ENCODE measurements around the gene ZNF846.
"Not testable (repeated sequence)": the region's sequence is repeated elsewhere in the genome, so short reads cannot be mapped to it uniquely, and the experiment has no call there.

Gene ZNF846

DNA sequence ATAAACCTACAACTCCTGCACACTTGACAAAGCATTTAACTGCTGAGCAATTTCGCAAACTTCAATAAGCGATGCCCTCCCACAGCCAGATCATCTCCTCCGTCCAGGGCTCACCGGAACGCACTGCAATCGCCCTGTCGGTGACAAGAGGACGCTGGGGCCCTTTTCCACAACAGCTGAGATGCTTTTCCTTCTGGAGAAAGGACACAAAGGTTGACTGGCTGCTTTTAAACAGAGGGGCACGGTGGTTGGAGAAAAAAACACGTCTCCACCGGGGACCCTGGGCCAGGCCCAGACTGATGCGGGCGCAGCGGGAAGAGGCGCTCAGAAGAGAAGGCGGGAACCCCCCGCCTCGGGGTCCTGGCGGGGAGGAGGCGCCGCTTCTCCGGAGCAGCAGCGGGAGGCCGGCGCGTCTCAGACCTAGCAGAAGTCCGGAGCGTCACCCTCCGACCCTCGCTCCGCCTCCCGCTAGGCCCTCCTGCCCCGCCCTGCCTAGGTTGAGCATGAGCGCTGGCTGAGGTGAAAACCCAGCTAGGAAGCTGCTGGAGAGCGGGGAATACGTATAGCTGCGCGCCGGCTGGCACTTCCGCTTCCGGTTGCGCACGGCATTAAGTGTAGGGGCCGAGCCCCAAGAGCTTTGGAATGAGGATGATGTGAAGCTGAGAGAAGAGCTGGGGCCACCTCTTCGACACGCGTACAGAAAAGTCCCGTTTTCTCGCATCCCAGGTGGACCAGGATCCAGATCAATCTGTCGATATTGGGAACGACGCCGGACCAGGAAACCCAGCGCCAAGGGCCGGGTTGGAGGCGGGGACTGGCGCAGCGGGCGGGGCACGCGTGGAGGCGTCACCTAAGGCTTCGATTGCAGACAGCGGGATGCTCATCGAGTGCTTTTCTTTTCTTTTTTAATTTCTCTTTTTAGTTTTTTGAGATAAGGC lies at the start of gene ZNF846:
TSS of gene ZNF846 (minus strand) at position 564 of the 938 bp plus-strand sequence. CDS start 3,788 bp downstream, outside the sequence.
- FAIRE-seq, result no peak

DNA sequence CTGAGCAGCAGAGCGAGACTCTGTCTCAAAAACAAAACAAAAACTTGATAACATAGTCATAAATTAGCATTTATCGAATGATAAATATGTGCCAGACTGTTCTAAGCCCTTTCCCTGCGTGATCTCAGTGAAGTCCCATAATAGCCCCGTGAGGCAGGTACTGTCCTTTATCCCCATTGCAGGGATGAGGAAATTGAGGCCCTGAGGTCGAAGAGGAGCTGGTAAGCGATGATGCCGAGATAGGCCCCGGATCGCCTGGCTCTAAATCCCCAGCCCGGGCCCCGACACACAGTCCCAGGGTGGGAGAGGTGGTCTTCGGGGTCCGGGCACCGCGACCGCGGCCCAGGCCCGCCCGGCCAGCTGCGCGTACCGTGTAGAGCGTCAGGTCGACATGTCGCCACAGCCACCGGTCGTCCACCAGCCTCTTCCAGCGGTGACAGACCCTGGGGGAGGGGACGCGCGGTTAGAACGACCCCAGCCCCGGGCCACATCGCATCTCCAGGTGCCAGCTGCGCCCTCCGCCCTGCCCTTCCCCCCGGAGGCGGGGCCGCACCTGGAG lies 49.7 kb upstream of the ZNF846 start:
- no peak for FAIRE-seq

DNA sequence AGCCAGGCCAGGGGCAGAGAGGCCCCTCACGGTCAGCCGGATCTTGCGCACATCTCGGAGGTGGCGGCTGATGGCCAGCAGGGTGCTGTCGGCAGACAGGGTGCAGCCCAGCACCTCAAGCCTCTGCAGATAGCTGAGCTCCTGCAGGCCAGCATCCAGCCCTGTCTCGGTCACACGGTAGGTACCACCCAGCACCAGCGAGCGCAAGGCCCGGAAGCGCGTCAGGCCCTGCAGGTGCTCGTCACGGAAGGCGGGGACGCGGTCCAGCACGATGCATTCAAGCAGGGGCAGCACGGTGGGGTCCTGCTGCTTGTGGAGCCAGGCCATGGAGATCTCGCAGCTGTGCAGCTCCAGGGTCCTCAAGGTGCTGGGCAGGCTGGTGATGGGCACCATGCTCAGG lies 42.6 kb upstream of the ZNF846 start:
- no peak for FAIRE-seq

- FAIRE-seq, result no peak
Observed at GRCh38 chr19:9808855-9809824, 40.6 kb upstream of the ZNF846 start.

GRCh38 chr19:9806803-9807202 lies 38.3 kb upstream of the ZNF846 start:
- FAIRE-seq, result no peak

GRCh38 chr19:9801976-9802375 lies 33.4 kb upstream of the ZNF846 start:
- no peak for FAIRE-seq

GRCh38 chr19:9799162-9799561 lies 30.6 kb upstream of the ZNF846 start:
- no peak for FAIRE-seq

- no peak for FAIRE-seq
Observed at GRCh38 chr19:9797871-9798270, 29.3 kb upstream of the ZNF846 start.

DNA sequence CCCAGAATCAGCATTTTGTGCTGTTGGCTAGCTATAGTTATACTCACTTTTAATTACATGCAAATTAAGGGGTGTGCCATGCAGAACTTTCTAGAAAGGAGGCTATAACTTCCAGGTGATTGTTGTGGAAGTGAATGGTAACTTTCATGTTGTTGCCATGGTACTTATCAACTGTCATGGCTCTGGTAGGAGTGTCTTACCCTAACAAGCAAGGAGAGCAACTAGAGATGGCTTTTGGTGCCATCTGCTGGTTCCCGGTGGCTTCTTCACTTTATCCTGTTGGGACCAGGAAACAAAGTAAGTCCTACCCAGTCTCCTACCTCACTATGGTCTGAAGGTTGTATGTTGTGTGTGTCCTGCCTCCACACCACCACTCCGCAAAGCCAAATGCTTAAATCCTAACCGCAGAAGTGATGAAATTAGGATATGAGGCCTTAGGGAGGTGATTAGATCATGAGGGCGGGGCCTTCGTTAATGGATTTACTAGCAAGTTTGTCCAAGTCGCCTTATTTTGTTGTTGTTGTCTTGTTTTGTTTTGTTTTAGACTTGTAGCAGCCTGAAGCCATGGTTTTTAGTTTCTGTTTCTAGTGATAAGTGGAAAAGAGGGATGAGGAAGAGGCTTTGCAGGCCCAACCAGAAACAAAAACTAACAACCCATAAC lies 27.7 kb upstream of the ZNF846 start:
- FAIRE-seq, result peak; percentile 99

DNA sequence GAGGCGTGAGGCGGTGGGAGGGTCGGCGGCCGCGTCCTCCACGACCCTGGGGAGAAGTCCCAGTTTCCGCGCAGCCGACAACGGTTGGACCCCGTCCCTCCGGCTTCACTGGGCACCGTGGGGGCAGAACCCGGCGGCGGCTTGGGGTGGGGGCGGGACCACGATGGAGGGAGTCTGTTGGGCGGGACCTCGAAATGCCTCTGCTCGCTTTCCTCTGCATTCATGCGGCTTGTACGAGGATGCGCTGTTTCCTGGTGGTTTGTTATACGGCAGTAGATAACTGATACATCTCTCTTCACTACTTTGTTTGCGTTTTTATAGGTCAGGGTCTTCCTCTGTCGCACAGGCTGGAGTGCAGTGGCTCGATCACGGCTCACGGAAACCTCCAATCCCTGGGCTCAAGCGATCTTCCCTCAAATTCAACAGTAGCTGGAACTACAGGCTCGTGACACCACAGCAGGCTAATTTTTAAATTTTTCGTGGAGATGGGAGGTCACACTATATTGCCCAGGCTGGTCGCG lies 24.6 kb upstream of the ZNF846 start:
- no peak for FAIRE-seq

DNA sequence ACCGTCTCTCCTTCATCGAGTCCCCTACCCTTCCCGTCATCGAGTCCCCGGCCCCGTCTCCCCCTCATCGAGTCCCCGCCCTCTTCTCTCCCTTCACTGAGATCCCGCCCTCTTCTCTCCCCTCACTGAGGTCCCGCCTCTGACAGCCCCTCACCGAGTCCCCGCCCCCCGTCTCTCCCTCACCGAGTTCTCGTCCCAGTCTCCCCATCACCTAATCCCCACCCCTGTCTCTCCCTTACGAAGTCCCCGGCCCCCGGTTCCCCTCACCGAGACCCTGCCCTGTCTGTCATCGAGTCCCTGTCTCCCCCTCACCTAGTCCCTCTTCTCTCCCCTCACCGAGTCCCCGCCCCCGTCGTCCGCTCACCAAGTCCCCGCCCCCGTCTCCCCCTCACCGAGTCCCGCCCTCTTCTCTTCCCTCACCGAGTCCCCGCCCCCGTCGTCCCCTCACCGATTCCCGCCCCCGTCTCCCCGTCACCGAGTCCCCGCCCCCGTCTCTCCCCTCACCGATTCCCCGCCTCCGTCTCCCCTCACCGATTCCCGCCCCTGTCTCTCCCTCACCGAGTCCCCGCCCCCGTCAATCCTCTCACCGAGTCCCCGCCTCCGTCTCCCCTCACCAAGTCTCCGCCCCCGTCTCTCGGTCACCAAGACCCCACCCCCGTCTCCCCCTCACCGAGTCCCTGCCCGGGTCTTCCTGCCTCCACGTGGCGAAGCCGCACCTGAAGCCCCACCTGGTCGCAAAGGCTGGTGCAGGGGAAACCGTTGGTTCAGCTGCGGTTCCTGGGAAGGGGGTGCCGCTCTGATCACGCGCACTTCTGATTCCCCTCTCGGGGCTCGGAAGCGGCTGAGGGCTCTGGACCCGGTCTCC lies 23.9 kb upstream of the ZNF846 start:
- no peak for FAIRE-seq

DNA sequence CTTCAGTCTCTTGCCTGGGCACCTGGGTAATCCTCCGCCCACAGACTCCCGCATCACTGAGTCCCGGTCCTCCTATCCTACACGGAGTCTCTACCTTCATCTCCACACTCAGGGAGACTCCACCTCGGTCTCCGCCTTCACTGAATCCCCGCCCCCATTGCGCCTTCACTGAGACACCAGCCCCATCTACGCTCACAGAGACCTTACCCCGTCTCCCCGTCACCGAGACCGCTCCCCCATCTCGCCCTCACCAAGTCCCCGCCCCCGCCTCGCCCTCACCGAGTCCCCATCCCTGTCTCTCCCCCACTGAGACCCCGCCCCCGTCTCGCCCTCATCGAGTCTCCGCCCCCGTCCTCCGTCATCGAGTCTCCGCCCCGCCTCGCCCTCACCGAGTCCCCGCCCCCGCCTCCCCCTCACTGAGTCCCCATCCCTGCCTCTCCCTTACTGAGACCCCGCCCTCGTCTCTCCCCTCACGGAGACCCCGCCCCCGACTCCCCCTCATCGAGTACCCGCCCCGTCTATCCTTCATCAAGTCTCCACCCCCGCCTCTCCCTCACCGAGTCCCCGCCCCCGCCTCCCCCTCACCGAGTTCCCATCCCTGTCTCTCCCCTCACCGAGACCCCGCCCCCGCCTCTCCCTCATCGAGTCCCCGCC lies 23.1 kb upstream of the ZNF846 start:
- no peak for FAIRE-seq

DNA sequence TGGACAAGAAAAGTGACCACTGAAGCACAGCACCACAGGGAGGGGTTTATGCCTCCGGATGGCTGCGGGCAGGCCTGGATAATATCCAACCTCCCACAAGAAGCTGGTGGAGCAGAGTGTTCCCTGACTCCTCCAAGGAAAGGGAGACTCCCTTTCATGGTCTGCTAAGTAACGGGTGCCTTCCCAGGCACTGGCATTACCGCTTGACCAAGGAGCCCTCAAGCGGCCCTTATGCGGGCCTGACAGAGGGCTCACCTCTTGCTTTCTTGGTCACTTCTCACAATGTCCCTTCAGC lies 22.5 kb upstream of the ZNF846 start:
- not testable (repeated sequence) for FAIRE-seq

DNA sequence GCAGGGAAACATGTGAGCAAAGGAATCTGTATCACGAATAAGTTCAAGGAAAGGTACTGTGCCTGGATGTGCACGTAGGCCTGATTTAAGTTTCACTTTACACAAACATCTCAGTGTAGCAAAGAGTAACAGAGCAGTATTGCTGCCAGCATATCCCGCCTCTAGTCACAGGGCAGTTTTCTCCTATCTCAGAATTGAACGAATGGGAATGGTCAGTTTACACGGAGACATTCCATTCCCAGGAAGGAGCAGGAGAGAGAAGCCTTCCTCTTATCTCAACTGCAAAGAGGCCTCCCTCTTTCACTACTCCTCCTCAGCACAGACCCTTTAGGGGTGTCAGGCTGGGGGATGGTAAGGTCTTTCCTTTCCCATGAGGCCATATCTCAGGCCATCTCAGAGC lies 21.0 kb upstream of the ZNF846 start:
- FAIRE-seq, result not testable (repeated sequence)

- FAIRE-seq, result no peak
Observed at GRCh38 chr19:9789066-9789465, 20.5 kb upstream of the ZNF846 start.

GRCh38 chr19:9788604-9789003 lies 20.1 kb upstream of the ZNF846 start:
- not testable (repeated sequence) for FAIRE-seq

DNA sequence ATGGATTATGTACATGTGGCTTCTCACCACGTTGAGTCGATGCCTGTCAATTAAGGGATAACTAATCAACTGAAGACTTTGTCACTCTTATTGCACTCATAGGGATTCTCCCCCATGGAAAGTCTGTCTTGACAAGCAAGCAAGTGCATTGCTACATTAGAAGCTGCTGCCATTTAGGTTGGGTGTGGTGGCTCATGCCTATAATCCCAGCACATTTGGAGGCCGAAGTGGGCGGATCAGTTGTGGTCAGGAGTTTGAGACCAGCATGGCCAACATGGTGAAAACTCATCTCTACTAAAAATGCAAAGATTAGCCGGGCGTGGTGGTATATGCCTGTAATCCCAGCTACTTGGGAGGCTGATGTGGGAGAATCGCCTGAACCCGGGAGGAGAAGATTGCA lies 18.3 kb upstream of the ZNF846 start:
- FAIRE-seq, result no peak

DNA sequence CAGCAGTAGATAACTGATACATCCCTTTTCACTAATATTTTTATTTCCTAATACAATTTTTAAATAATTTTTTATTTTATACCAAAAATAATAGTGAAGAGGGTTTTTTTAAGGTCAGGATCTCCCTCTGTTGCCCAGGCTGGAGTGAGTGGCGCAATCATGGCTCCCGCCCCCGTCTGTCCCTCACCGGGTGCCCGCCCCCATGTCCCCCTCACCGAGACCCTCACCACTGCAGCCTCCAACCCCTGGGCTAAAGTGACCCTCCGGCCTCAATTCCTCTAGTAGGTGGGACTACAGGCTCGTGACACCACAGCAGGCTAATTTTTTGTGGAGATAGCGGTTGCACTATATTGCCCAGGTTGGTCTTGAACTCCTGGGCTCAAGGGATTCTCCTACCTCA lies 17.8 kb upstream of the ZNF846 start:
- FAIRE-seq, result no peak

DNA sequence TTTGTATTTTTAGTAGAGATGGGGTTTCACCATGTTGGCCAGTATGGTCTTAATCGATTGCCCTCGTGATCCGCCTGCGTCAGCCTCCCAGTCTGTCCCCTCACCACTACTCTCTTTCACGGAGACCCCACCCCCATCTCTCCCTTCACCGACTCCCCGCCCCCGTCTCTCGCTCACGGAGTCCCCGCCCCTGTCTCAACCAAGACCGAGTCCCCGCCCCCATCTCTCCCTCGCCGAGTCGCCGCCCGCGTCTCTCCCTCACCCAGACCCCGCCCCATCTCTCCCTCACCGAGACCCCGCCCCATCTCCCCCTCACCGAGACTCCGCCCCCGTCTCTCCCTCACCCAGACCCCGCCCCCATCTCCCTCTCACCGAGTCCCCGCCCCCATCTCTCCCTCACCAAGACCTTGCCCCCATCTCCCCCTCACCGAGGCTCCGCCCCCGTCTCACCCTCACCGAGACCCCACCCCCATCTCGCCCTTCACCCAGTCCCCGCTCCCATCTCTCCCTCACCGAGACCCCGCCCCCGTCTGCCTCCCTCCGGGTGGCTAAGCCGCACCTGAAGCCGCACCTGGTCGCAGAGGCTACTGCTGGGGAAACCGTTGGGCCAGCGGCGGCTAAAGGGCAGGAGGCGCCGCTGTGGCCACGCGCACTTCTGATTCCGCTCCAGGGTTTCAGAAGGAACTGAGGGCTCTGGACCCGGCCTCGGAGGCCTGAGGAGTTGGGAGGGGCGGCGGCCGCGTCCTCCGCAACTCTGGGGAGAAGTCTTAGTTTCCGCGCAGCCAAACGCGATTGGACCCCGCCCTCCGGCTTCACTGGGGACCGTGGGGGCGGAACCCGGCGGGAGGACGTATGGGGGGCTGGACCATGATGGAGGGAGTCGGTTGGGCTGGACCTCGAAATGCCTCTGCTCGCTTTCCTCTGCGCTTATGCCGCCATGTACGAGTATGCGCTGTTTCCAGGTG lies 17.1 kb upstream of the ZNF846 start:
- no peak for FAIRE-seq

- FAIRE-seq, result not testable (repeated sequence)
Observed at GRCh38 chr19:9784163-9784496, 15.6 kb upstream of the ZNF846 start.

All from islet of Langerhans (tissue), 1 donor.